Measurements from ENCODE around the gene CHRM1. TPM values are rescaled to one million over a fixed set of nuclear protein-coding genes. Genes with fewer than 3 reads are reported as not detected.
A peak's percentile ranks its signal among the peaks of the same experiment; 100 is the strongest.

The CHRM1 gene
- total RNA-seq, 1 experiment from 2014 or later, result not detected

- Mint-ChIP-seq H3K36me3 (ENCODE audit: insufficient read depth in 1 of 3, low read depth in 3 of 3) (no peaks in the 10 kb centered on the region; a peak in 1 of 7 replicates), H3K9me3 (no peaks in the 10 kb centered on the region), H3K4me1 (peaks cover 28 to 46% of the 10 kb centered on the region in 2 experiments), H3K4me3 (no peak overlapping the region), H3K27ac (no peak overlapping the region), H3K27me3 (ENCODE audit: low read depth) (peaks cover 52% of the 10 kb centered on the region)
- WGBS (ENCODE audit: extremely low coverage, insufficient read length, low lambda C conversion rate), result no CpG with 5 or more reads among the region's 1 CpG
- Histone ChIP-seq H2BK20ac (ENCODE audit: low read depth, low read length, poor library complexity, severe bottlenecking) (no peak overlapping the region), H3K9ac (ENCODE audit: extremely low read depth, insufficient read length, low read length) (no peak overlapping the region), H2BK120ac (ENCODE audit: low read depth, low read length, poor library complexity, severe bottlenecking) (no peak overlapping the region), H4K20me1 (ENCODE audit: control insufficient read depth, insufficient read depth, insufficient read length) (no peaks in the 10 kb centered on the region), H3K14ac (ENCODE audit: insufficient read depth, low read length) (no peak overlapping the region), H3T11ph (ENCODE audit: low read length) (no peak overlapping the region), H3K4me1 (ENCODE audit: insufficient read depth, low read length) (no peaks in the 10 kb centered on the region; the same call in 1 of the 2 replicates), H3K56ac (ENCODE audit: insufficient read length, low read depth, low read length) (no peak overlapping the region), H2BK15ac (ENCODE audit: low read depth, low read length) (no peak overlapping the region), H3K4me2 (ENCODE audit: insufficient read depth, insufficient read length, low read length) (no peak overlapping the region), H3K4ac (ENCODE audit: low read depth, low read length) (no peak overlapping the region), H2BK5ac (ENCODE audit: insufficient read length, low read length) (no peak overlapping the region), H4K91ac (ENCODE audit: insufficient read length, low read depth, low read length) (no peak overlapping the region), H3K27me3 (ENCODE audit: insufficient read depth, low read length) (peaks cover 17% of the 10 kb centered on the region; the same call in 1 of the 2 replicates), H4K5ac (ENCODE audit: insufficient read length, low read depth, low read length) (no peak overlapping the region), H2BK12ac (ENCODE audit: insufficient read length, low read depth, low read length) (no peak overlapping the region), H4K8ac (replicated peaks; ENCODE audit: insufficient read length, low read depth, low read length) (no peak overlapping the region), H3K18ac (ENCODE audit: insufficient read length, low read depth, low read length) (no peak overlapping the region), H3K79me1 (ENCODE audit: insufficient read depth, low read depth, low read length, poor library complexity, severe bottlenecking) (no peaks in the 10 kb centered on the region), H2AK5ac (ENCODE audit: insufficient read length, low read length) (no peak overlapping the region), H3K23me2 (ENCODE audit: insufficient read length, low read depth, low read length, poor library complexity, severe bottlenecking) (peaks cover 10% of the 10 kb centered on the region), H3K79me2 (ENCODE audit: insufficient read depth, low read length) (no peaks in the 10 kb centered on the region), H3K23ac (ENCODE audit: insufficient read length, low read depth, low read length) (no peak overlapping the region), H3K9me3 (ENCODE audit: control insufficient read depth, low read depth, low read length) (no peaks in the 10 kb centered on the region), H3K27ac (ENCODE audit: insufficient read length, low read depth, low read length) (no peak overlapping the region), H2AFZ (ENCODE audit: low read length) (no peak overlapping the region)
- peak; percentile 8 for DNase-seq
- no peak for TF ChIP-seq CTCF (conservative IDR thresholded peaks at IDR 0.05)
Observed at GRCh38 chr11:62930666-62931065, 9.5 kb upstream of the CHRM1 start.
